ENCODE measurements around the gene PLEKHG4B. TPM values are rescaled to one million over a fixed set of nuclear protein-coding genes. Genes with fewer than 3 reads are reported as not detected.
"Not testable (repeated sequence)": the region's sequence is repeated elsewhere in the genome, so short reads cannot be mapped to it uniquely, and the experiment has no call there.

PLEKHG4B gene
- total RNA-seq, 1 donor from 2014 or later, result 70.0 TPM

DNA sequence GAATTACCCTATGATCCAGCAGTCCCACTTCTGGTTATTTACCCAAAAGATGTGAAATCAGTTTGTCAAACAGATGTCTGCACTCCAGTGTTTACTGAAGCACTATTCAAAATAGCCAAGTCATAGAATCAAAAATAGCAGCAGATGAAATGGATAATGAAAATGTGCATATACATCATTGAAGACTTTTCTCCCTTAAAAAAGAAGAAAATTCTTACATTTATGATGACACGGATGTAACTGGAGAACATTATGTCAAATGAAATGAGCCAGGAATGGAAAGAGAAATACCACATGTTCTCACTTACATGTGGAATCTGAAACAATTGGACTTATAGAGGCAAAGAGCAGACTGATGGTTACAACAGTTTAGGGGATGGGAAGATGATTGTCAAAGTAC is 21.5 kb upstream of the PLEKHG4B start:
- TF ChIP-seq, protein P1, sequence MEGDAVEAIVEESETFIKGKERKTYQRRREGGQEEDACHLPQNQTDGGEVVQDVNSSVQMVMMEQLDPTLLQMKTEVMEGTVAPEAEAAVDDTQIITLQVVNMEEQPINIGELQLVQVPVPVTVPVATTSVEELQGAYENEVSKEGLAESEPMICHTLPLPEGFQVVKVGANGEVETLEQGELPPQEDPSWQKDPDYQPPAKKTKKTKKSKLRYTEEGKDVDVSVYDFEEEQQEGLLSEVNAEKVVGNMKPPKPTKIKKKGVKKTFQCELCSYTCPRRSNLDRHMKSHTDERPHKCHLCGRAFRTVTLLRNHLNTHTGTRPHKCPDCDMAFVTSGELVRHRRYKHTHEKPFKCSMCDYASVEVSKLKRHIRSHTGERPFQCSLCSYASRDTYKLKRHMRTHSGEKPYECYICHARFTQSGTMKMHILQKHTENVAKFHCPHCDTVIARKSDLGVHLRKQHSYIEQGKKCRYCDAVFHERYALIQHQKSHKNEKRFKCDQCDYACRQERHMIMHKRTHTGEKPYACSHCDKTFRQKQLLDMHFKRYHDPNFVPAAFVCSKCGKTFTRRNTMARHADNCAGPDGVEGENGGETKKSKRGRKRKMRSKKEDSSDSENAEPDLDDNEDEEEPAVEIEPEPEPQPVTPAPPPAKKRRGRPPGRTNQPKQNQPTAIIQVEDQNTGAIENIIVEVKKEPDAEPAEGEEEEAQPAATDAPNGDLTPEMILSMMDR (IDR thresholded peaks at IDR 0.05; ENCODE audit: unreplicated experiment), result no peak
- Mint-ChIP-seq H3K27me3 (ENCODE audit: low read depth) (peaks cover 3% of the 10 kb centered on the region), H3K9me3 (peaks cover 23% of the 10 kb centered on the region), H3K27ac (no peak overlapping the region), H3K36me3 (no peaks in the 10 kb centered on the region), H3K4me3 (no peak overlapping the region), H3K4me1 (no peaks in the 10 kb centered on the region)
- no peak for DNase-seq (ENCODE audit: low spot score in 2 of 2, unreplicated experiment in 2 of 2)

DNA sequence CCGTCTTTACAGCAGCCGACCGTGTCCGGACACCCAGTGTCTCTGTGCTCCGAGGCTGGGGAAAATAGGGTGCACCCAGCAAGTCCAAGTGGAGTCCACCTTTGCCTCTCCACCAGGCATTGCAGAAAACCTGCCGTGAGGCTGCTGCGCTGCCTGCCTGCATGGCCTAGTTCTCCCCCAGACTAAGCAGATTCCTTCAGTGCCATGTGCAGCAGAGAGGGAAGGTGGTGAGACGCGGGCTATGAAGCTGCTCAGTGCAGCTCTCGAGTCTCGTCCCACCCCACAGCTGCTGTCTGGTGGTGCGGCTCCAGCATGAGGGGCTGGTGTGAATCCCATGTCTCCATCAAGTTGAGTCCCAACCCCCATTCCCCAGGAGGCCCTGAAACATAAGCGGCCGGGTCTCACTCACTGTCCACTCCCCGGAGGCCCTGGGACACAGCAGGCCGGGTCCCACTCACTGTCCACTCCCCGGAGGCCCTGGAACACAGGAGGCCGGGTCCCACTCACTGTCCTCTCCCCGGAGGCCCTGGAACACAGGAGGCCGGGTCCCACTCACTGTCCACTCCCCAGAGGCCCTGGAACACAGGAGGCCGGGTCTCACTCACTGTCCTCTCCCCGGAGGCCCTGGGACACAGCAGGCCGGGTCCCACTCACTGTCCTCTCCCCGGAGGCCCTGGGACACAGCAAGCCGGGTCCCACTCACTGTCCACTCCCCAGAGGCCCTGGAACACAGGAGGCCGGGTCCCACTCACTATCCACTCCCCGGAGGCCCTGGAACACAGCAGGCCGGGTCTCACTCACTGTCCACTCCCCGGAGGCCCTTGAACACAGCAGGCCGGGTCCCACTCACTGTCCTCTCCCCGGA is 19.4 kb upstream of the PLEKHG4B start:
- H3K4me3 Mint-ChIP-seq; H3K4me1 Mint-ChIP-seq; H3K36me3 Mint-ChIP-seq; H3K27ac Mint-ChIP-seq; H3K27me3 Mint-ChIP-seq (ENCODE audit: low read depth): not testable (repeated sequence)
- H3K9me3 Mint-ChIP-seq, result peaks cover 11% of the 10 kb centered on the region
- peak in 1 of 2 experiments; percentile 21 for DNase-seq (ENCODE audit: low spot score in 2 of 2, unreplicated experiment in 2 of 2)

DNA sequence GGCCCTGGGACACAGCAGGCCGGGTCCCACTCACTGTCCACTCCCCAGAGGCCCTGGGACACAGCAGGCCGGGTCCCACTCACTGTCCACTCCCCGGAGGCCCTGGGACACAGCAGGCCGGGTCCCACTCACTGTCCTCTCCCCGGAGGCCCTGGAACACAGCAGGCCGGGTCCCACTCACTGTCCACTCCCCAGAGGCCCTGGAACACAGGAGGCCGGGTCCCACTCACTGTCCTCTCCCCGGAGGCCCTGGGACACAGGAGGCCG is 18.9 kb upstream of the PLEKHG4B start:
- H3K27me3 Mint-ChIP-seq (ENCODE audit: low read depth); DNase-seq (ENCODE audit: low spot score in 2 of 2, unreplicated experiment in 2 of 2); H3K36me3 Mint-ChIP-seq; H3K4me1 Mint-ChIP-seq; H3K9me3 Mint-ChIP-seq; H3K27ac Mint-ChIP-seq; H3K4me3 Mint-ChIP-seq: not testable (repeated sequence)

DNA sequence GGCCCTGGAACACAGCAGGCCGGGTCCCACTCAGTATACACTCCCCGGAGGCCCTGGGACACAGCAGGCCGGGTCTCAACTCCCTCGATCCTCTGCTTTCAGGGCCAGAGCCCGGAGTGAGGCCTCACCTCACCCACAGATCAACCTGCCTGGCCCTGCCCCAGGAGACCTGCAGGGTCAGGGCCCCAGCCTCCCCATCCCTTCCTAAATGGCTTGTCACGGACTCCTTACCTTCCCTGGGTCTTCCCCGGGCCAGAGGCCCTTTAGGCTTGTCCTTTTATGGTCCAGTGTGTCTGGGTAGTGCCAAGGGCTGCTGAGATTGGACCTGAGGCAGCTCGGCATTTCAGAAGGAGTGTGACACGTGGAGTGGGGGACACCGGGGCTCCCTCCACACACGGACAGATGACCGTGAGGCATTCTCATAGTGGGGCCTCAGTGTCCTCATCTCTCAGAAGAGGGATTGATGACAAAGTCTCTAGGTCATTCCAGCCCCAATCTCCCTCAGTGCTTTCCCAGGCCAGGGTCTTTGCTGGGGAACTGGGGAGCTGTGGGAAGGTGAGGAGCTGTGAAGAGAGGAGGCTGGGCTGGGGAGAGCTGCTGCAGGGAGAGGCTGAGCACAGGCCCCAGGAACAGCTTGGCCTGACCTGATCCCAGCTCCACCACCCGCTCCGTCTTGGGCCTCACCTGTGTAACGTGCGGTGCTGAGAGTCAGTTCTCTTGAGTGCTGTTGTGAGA is 18.0 kb upstream of the PLEKHG4B start:
- DNase-seq (ENCODE audit: low spot score in 2 of 2, unreplicated experiment in 2 of 2), result peak in 1 of 2 experiments; percentile 20
- H3K4me3 Mint-ChIP-seq, result no peak overlapping the region
- peaks cover 6% of the 10 kb centered on the region for H3K9me3 Mint-ChIP-seq
- H3K27ac Mint-ChIP-seq, result no peak overlapping the region
- TF ChIP-seq, protein P1 (IDR thresholded peaks at IDR 0.05; ENCODE audit: unreplicated experiment), result no peak
- H3K4me1 Mint-ChIP-seq, result peaks cover 5% of the 10 kb centered on the region
- peaks cover 4% of the 10 kb centered on the region for H3K27me3 Mint-ChIP-seq (ENCODE audit: low read depth)
- H3K36me3 Mint-ChIP-seq, result no peaks in the 10 kb centered on the region

DNA sequence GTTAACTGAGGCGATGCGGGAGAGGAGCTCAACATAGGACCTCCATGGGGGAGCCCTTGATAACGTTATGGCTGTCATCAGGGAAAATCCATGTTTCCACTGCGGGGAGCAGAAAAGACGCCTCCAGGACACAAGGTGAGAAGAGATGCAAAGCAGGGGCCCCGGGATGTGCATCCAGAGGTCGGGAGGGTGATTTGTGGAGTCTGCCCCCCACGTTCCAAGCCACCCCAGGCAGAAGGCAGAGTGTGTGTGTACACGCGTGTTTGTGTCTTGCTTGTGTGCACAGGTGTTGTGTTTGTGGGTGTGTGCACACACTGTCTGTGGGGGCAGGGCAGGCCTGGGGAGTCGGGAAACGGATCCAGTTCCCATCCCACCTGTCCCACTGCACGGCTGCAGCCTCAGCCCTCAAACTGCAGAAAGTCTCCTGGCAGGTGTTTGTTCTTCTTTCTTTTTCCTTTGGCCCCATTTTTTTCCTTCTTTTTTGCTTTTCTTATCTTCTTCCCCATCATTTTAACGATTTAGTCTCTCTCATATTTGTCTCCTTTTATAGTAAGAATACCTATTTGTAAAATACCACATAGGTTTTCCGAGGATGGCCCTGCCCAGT is 17.4 kb upstream of the PLEKHG4B start:
- TF ChIP-seq, protein P1 (IDR thresholded peaks at IDR 0.05; ENCODE audit: unreplicated experiment), result no peak
- Mint-ChIP-seq H3K4me1 (peaks cover 6% of the 10 kb centered on the region), H3K9me3 (peaks cover 3% of the 10 kb centered on the region), H3K27me3 (ENCODE audit: low read depth) (peaks cover 3% of the 10 kb centered on the region), H3K27ac (no peak overlapping the region), H3K4me3 (no peak overlapping the region), H3K36me3 (no peaks in the 10 kb centered on the region)
- DNase-seq (ENCODE audit: low spot score in 2 of 2, unreplicated experiment in 2 of 2), result no peak

DNA sequence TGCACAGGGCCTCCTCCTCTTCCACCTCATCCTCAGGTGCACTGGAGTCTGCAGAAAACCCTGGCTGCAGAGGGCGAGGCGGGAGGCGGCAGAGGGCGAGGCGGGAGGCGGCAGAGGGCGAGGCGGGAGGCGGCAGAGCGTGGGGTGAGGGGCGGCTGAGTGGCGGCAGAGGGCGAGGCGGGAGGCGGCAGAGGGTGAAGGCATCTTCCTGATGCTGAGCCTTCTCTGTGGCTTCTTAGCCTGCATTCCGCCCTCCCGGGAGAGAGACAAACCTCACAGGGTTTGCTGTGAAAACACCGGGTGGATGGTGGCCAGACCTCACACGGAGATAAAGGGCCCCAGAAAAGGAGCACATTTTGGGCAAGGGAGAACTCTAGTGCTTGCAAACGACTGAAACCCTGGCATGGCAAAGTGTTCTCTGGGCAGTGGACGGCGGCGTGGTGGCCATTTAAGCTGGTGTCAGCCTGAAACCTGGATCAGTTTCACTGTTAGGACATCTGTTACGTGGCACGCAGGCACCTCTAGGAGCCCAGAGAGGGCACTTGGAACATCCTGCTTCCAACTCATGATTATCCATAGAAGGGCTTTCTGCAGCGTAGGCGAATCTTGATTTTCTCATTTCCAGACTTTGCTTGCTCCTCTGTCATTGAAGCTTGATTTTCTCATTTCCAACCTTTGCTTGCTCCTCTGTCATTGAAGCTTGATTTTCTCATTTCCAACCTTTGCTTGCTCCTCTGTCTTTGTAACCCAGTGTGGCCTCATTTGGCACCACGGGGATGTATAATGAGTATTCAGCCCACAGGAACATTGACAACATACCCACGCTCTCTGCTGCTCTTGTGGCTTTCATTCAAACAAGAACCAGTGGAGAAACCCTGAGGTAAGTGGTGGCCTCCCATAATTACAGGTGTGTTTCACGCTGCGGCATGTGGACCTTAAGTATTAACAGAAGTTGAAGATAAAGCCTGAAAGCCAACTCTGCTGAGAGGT is 16.3 kb upstream of the PLEKHG4B start:
- no peak overlapping the region for H3K27ac Mint-ChIP-seq
- no peak overlapping the region for H3K4me3 Mint-ChIP-seq
- H3K36me3 Mint-ChIP-seq, result no peaks in the 10 kb centered on the region
- peaks cover 3% of the 10 kb centered on the region for H3K27me3 Mint-ChIP-seq (ENCODE audit: low read depth)
- TF ChIP-seq, protein P1 (IDR thresholded peaks at IDR 0.05; ENCODE audit: unreplicated experiment), result no peak
- DNase-seq (ENCODE audit: low spot score in 2 of 2, unreplicated experiment in 2 of 2), result no peak
- no peaks in the 10 kb centered on the region for H3K9me3 Mint-ChIP-seq
- peaks cover 6% of the 10 kb centered on the region for H3K4me1 Mint-ChIP-seq
